NCI-H2171 (cell line): Measurements from ENCODE around the gene IMMP1L.

Experiments used
- DNase-seq: peaks from one replicate; lab custom pipeline; 2025; lab: John Stamatoyannopoulos, UW

The IMMP1L gene

DNA sequence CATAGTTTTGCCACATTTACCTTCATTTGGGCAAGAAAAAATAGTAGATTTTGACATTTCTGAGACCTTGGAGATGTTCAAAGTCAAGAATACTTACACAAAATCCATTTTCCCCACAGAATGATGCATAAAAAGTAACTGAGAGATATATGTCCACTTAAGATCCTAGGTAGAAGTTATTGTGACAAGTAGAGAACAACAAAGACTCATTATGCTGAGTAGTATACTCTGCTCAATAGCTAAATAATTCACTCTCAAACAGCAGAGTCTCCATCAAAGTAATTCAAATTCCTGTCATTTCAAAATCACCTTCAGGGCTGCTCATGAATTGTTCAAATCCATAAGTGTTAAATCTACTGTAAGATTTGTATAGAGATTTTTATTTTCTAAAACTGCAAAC is 35.3 kb downstream of the IMMP1L start:
- DNase-seq = no peak

DNA sequence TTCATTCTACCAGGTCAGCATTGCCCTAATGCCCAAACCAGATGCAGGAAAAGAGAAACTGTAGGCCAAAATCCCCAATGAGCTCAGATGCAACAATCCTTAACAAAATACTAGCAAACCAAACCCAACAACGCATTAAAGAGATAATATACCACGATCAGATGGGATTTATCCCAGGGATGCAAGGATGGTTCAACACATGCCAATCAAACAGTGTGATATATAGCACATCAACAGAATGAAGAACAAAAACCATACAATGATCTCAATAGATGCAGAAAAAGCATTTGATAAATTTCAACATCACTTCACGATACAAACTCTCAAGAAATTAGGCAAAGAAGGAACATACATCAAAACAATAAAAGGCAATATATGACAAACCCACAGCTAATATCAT is 45.0 kb downstream of the IMMP1L start:
- DNase-seq = no peak

DNA sequence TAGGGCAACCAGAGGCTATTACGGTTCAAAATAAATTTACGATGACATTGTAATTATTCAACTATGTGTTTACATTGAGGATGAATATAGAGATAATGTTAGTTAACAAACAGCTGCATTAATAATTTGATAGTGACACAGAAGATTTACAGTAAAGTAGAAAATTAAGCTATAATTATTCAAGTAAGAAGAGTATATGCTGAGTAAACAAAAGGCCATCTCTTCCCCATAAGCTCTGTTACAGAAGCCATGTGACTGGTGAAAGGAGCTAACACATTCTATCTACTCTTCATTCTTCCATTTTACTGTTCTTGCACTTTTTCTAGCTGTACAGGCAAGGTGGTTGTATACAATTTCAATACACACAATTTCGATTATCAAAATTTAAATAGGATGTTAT is 54.2 kb downstream of the IMMP1L start:
- DNase-seq = no peak

DNA sequence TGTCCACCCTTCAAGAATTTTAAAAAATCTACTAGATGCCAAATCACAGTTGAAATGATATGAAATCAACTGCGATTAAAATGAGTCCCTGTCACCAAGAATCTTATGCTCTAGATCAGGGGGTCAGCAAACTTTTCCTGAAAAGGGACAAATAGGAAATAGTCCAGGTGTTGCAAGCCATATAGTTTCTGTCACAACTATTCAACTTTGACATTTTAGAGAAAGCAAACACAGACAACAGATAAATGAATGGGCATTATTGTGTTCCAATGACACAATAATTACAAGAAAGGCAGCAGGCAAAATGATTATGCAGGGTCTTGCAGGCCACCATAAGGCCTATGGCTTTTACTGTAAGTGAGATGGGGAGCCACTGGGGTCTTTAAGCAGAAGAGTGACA is 58.6 kb downstream of the IMMP1L start:
- DNase-seq = no peak

DNA sequence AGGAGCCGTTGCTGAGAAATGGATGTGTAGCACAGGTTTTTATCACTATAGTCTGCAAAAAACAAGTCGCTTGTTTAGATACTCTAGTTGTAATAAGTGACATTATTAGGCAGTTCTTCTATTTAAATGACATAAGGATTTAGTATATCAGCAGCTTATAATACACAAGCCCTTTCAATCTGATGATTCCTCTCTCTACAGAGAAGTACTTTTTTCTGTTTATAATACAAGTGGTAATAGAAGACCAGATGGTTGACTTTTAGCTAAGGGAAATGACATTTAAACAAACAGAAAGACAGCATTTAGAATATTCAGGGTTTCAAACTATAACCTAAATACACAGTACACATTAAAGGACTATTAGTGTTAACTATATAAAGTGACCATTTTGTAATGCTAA is 60.4 kb downstream of the IMMP1L start:
- no peak for DNase-seq

DNA sequence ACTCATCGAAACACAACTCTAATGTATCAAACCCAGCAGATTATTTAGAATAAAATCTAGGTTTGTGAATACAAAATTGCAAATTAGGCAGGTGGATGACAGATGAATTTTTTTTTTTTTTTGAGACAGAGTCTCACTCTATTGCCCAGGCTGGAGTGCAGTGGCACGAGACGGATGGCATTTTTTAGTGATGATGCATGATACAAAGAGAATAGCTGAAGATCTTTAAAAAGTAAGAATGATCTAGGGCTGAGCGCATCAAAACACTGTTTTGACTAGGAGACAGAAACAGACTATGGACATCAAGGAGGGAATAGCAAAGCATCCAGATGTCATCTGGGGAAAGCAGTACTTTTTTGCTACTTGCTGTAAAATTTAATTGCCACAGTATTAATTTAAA is 63.8 kb downstream of the IMMP1L start:
- no peak for DNase-seq

DNA sequence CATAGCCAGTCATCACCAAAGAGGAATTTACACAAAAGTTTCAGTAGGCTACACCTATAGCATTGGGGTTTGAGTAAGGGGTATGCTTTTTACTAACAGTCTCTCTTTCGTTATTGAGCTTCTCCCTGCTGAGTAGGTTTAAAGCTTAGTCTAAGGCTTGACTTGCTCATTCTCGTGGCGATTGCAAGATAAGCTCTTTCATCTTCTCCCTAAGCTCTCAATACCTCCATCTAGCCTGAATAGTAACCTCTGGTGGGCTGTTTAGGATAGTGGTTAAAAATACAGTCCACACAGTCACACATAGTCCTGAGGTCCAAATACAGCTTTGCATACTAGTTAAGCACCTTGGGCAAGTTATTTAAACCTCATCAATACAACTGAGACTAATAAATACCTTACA is 65.6 kb downstream of the IMMP1L start:
- no peak for DNase-seq

DNA sequence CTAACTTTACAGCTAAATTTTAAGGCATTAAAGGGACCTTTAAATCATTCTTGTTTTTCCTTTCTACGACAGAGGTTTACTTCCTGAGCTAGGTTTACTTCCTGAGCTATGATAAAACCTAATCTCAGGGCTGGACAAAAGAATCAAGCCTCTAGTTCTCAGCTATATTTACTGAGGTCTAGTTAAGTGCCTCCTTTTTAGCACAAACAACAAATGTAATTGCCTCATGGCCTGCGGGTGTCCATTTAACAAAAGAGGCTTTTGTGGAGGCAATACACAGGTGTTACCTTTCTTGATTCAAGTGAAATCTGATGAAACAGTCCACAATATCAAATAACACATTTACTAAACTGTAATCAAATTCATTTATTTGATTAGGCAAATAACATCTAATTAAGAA is 67.3 kb downstream of the IMMP1L start:
- DNase-seq = no peak

DNA sequence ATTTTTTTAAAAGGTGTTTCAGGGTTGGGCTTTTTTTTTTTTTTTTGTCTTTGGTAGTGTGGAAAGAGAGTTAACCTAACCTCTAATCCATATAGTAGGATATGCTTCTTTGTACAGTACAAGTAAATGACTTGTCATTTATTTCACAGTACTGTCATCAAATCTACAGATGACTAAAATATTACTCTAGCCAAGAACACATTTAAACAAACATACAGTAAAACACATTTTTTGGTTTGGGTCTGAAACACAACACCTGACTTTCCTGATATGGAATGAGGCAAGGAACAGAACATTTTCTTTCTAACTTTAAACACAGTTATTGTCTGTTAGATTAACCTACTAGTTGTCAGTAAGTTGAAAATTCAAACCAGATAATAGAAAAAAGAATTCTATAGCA is 68.1 kb downstream of the IMMP1L start:
- DNase-seq = no peak

DNA sequence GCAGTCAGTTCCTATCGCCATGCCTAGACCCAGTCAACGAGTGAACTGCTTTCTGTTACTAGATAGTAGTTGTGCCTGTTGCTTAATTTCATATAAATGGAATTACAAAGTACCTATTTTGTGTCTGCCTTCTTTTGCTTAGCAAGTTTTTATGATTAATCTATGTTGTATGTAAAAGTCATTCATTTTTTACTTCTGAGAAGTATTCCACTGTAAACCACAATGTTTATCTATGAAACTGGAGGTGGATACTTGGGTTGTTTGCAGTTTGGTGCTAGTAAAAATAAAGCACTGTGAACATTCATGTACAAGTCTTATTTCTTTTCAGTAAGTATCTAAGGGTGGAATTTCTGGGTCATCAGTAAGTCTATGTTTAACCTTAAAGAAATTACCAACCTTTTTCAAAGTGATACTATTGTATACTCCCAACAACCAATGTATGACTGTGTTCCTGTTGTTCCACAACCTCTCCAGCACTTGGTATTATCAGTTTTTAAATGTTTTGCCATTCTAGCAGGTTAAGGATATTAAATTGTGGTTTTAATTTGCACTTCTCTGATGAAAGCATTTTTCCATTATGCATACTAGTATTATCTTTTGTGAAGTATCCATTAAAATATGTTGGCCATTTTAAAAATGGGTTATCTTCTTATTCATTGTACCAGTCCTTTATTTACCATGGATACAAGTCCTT is 71.5 kb downstream of the IMMP1L start:
- DNase-seq = no peak

DNA sequence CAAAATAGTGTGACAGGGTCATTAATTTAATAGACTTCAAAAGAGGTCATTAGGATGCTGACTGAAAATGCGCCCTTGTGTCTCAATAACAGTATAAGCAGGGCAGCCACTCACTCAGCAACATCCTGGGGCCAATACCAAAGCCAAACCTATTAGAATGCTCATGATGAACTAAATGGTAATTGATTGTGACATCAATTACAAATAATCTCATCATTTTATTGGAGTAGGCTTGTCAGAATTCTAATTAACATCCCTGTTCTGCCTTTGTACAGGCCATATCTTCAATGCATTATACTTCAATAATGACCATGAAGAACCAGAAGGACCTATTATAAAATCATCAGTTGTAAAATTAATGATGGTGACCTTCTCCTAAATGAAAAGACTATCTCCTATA is 75.6 kb downstream of the IMMP1L start:
- DNase-seq = no peak

DNA sequence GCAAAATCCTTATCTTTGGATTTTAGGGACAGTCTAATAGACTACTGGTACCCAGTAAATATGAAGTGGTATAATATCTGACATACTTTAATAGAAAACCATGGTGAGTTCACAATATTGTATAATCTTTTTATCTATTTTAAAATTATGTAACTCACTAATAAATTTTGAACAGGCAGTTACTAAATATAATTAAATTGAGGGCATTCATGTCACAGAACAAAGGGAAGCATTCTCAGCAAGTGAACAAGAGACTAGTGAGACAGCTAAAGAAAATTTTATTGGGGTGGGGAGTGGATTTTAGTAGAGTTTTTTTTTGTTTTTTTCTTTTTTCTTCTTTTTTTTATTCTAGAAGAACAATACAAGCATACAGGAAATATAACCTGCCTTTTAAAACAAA is 84.8 kb downstream of the IMMP1L start:
- no peak for DNase-seq

DNA sequence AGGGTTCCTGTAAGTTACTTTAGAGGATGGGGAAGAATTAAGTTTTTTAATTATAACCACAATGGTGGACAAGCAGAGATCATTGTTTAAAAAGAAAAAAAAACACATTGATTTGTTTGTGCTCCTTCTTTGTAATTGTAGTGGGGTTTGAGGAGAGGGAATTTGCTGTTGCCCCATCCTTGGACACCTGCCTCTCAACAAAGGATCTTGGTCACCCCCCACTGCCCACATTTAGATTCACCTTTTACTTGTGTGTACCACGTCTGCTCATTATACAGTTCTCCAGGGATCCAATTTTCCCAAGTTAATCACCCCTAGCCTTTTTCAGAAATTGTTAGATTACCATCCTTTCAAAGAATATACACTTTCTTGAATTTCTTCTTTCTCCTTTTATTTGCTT is 86.7 kb downstream of the IMMP1L start:
- DNase-seq = no peak

DNA sequence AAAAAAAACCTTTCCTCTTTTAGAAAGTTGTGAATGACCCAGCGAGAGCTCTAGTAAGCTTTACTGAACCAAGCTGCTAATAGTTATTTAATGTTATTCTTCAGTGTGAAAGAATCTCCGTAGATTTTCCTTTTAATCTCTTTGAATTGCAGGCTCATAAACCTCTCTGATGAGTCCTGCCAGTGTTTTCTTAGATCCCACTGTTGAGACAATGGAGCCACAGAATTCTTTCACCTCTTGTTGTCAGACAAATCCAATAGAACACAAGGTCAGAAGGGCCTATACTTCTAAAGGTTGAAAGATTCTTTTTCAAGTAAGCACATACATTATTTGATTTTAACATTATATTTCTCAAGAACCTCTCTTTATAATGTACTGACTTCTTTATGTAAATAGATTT is 87.6 kb downstream of the IMMP1L start:
- DNase-seq = no peak

DNA sequence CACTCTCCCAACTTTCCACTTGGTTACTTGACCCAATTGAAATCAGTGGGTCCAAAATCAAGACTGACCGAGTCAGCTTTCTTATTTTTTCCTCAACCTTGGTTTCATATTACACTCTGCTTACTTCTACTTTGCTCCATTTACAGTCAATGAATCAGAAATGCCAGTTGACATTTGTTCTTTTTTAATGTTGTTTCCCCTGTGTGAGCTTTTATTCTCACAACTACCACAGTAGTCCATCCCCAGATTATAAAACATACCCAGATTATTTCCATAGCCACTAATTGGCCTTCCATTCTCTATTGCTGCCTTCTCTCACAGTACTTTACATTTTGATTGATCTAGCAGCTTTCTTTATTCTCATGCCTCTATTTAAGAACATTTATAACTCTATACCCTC is 89.8 kb downstream of the IMMP1L start:
- DNase-seq = no peak

DNA sequence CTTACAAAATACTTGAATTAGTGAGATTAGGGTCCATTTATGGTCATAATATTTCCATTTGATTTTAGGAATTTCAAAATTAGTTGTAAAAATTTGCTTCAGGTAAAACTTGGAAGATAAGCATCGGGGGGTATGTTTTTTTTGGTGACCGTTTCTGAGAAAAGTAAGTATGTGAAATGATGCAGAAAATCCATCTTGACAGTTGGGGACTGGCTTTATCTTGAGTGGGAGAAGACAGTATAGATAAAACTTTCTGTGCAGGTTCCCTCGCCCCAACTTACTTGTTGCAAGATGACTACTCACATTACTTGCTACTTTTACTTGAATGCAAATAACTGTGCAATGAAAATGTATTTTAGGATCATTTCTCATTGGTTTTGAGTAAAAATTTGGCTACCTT is 90.3 kb downstream of the IMMP1L start:
- DNase-seq = no peak

DNA sequence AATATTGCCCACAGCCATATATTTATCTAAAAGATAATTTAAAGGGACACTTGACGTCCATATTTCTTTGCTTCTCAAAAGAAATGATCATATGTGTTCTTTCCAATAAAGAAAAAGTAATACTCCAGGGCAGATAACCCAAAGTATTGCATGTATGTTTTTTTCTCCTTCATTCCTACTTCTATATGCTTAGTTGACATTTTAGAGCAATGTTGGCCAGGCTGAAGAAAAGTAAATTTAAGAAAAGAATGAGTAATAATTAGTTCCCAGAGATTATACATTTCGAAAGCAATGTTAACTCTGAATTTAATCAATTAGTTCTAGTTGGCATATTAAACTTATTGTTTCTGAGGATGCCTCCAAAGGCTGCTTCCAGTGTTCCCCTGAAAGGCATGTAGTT is 91.6 kb downstream of the IMMP1L start:
- DNase-seq = no peak

DNA sequence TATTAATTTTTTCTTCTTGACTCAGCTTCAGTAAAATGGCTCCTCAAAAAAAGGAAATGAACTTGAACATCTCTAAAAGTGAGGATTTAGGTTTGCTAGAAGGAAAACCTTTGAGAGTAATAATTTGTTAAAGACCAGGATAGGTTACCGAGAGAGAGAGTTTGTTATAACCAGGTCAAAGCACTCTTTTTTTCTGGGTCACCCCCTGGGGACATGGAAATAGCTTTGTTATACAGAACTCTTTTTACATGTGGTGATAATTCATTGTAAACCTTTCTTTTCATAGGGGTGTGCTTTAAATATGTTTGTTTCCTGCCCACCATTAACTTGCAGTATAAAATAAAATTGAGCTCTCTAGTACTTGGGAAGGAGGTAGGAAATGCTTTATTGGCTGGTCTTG is 92.1 kb downstream of the IMMP1L start:
- DNase-seq = no peak

DNA sequence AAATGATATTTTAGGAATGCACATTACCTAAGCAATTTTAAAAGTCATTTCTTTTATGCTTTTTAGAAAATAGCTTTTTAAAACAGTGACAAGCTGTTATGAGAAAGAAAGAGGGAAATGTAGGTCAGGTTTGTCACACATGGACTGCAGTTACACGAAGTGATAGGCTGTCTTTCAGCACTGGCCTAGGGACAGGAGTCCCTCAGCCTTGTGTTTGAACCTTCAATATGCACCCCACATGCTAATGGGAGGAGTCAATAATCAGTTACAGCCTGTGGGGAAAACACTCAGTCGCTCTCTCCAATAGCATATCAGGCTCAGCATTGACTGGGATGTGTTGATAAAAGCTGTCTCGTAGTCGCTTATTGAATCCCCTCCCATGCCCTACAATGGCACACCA is 94.0 kb downstream of the IMMP1L start:
- DNase-seq = no peak

DNA sequence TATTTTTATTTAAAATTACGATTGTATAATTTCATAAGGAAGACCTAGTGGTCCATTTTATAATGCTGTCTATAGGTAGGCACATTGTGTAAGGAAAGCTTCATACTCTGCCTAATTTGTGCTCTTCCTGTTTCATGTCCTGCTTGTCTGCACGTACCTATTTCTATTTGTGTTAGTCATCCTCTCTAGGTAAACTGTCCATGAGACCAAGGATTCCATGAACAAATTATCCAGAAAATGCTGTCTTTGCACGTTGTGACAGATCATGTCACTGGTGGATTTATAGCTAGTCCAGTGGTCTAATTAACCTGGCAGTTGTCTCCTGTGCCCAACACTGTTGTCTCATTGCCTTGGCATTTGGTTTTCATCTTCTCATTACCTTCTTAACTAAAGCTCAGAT is 95.1 kb downstream of the IMMP1L start:
- no peak for DNase-seq

DNA sequence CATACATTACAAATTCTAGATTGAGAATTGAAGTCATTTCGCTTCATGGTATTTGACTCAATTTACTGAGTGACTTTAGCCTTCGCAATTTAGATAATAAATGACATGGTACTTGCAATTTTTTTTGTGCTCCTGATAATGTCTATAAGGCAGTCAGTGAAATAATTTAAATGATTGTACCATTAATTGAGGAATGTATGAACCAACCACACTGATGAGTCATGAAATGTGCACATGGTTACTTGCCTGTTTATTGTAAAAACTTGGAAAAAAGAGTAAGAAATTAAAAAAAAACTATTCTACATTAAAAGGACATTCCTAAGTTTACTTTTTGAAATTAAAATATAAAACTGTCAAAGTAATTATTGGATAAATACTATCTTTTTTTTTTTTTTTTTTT is 96.5 kb downstream of the IMMP1L start:
- DNase-seq = no peak

DNA sequence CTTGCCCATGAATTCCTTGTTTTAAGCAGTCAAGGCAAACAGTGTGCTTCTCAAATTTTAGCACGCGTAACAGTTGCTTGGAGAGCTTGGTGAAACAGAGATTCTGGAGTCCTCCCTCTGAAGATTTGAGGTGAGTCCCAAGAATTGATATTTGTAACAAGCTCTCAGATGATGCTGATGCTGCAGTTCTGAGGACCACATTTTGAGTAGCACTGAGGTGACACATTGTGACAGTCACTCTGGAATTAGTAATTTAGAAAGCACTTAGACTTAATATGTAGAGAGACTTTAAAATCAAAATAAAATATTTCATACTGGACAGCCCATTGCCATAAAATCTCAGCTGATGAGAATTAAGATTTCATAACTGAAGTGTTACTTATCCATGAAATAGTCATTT is 101.2 kb downstream of the IMMP1L start:
- DNase-seq = no peak

DNA sequence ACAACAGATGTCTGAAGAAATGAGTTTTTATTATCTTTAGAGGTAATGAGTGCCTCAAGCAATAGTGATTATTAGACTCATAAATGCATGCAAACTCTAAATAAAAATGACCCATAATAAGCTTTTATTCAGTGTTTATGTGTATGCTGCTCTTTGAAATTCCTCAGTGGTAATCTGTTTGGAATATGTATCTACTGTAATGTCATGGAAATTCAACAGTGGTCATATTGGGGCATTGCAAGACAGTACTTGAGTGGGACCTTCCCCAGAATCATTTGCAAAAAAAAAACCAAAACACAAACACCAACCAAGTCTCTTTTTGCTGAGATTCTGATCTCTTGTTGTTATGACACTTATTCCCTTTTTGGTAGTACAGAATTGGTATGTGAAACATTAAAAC is 104.8 kb downstream of the IMMP1L start:
- no peak for DNase-seq

DNA sequence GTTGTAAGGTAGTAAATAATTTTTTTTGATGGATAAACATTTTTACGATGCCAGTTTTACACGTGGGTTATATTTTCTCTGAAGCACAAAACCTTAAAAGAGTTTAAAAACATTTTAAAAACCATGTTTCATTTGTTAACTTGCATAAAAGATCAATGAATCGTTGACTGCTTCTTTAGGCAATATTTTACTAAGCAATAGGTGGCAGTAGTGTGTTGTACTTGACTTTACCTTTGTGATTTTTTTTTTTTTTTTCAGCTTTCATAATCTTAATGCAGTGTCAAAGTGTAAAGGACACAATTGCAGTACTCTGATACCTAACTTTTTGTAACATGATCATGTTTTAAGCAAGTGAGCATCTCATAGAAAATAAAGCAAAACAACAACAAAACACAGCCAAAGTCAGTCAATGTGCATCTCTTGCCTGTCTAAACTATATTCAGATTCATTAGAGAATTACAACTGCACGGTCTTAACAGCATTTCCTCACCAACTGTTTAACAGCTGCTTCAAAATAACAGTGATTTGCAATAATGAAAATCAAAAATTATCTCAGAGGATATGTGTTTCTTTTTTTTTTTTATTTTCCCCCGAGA is 112.1 kb downstream of the IMMP1L start:
- DNase-seq = peak; percentile 54
